H1 (cell line): ENCODE data around the gene RNF183. TPM values are rescaled to one million over a fixed set of nuclear protein-coding genes. Genes with fewer than 3 reads are reported as not detected.

Source experiments
- NRF1 ChIP-seq: IDR thresholded peaks from 2 replicates; pipeline ENCODE4 v1.6.1; 2011; ENCODE audit warnings: mild to moderate bottlenecking, low read depth, low read length, improper control_type of control experiment
- RAD21 ChIP-seq, 2 experiments: IDR thresholded peaks in 1 of 2; conservative IDR thresholded peaks in 1 of 2; 2 replicates each; pipeline ENCODE4 v1.6.1; 2011; ENCODE audit warnings: low read depth in 2 of 2, low read length in 2 of 2, improper control_type of control experiment in 1 of 2, inconsistent platforms in 1 of 2, mild to moderate bottlenecking in 1 of 2, moderate library complexity in 1 of 2
- SAP30 ChIP-seq: fragments of 300-600 bp; sonication (generic); IDR thresholded peaks from 2 replicates; pipeline ENCODE4 v1.7.1; 2012; ENCODE audit warnings: low read length, moderate library complexity, mild to moderate bottlenecking, inconsistent platforms; ENCODE audit not compliant: insufficient read depth, insufficient replicate concordance
- TAF1 ChIP-seq: IDR thresholded peaks from 2 replicates; pipeline ENCODE4 v1.6.1; 2011; ENCODE audit warnings: mild to moderate bottlenecking, low read depth, low read length
- polyA plus RNA-seq, 7 experiments: library from polyadenylated mRNA; depleted of rRNA in 3 of 7; stranded (reverse) in 5 of 7; unstranded in 2 of 7; fragments of >200 nt in 5 of 7; fragments of 200-250 nt in 2 of 7; gene quantifications; 1 replicate in 5 of 7; 2 replicates in 1 of 7; 4 replicates in 1 of 7; pipeline versions ENCODE4 v1.2.1 to v1.2.3, GENCODE V29; 2011 to 2013; ENCODE audit warnings: missing spikeins in 2 of 7, mixed read lengths in 2 of 7
- total RNA-seq: library from RNA; stranded (reverse); fragmentation: NEBNext Ultra II Directional; extraction: Animal tissue kit (Norgen Biotek cat#: 25700); gene quantifications from 2 replicates; pipeline ENCODE4 v1.2.1, GENCODE V29; 2021

RNF183 gene
- total and polyA plus RNA-seq, 2 of the 8 experiments (the other 6 are each of a cell fraction or from before 2014, with no cell fraction given), result 0.15 TPM; not detected in 1

GRCh38 chr9:113298311-113298710 is 4.9 kb downstream of the RNF183 start (continued):
- TF ChIP-seq NRF1, result no peak
- TF ChIP-seq SAP30, result no peak
- TF ChIP-seq RAD21 (IDR thresholded peaks at IDR 0.05 in 1 of 2, conservative IDR thresholded peaks at IDR 0.05 in 1 of 2; ENCODE audit: low read depth in 2 of 2, low read length in 2 of 2), result no peak
- TF ChIP-seq TAF1, result no peak
